Endothelial cell of umbilical vein (primary cell): ENCODE data around the gene RFC3. TPM values are rescaled to one million over a fixed set of nuclear protein-coding genes. Genes with fewer than 3 reads are reported as not detected.

Experiments used
- BruUV-seq: library from RNA; stranded (reverse); fragments of 400-500 nt; replicated peaks from 2 replicates; lab custom pipeline; 2021; lab: Mats Ljungman, UMichigan
- CTCF ChIA-PET: fragments of 300-600, 350-600 bp; sonication (Branson Sonifier 250); formaldehyde crosslinking; loops from one replicate; lab custom pipeline; 2021; ENCODE audit warnings: antibody characterized with exemption, inconsistent platforms; lab: Charles Lee
- POLR2A ChIA-PET: fragments of 300-600, 350-600 bp; sonication (Branson Sonifier 250); formaldehyde crosslinking; loops from one replicate; lab custom pipeline; 2021; ENCODE audit warnings: antibody characterized with exemption, inconsistent platforms; lab: Charles Lee
- DNase-seq: peaks from one replicate; pipeline ENCODE4 v3.0.0-alpha.2; 2011; ENCODE audit warnings: low read depth, low spot score
- FAIRE-seq: peaks from 2 replicates; lab custom pipeline; 2011; peaks lifted over from hg19 to GRCh38; lab: Jason Lieb, UNC
- H2AFZ ChIP-seq: 2 replicates; pipeline ENCODE4 v1.6.0; 2012; ENCODE audit warnings: low read depth, low read length, control low read depth, inconsistent platforms
- H3K27ac ChIP-seq: 2 replicates; pipeline ENCODE4 v1.5.1; 2011; ENCODE audit warnings: low read depth, mild to moderate bottlenecking, control low read depth, low read length, moderate library complexity; ENCODE audit not compliant: insufficient read depth
- H3K27me3 ChIP-seq, 2 experiments: 2 replicates each; pipeline versions ENCODE4 v1.6.0 to v1.6.1; 2011; ENCODE audit warnings: low read length in 2 of 2, mixed read lengths in 1 of 2; ENCODE audit not compliant: control insufficient read depth in 2 of 2, insufficient read depth in 2 of 2
- H3K36me3 ChIP-seq, 2 experiments: 2 replicates in 1 of 2; 3 replicates in 1 of 2; pipeline ENCODE4 v1.5.1; 2011; ENCODE audit warnings: low read length in 2 of 2, mild to moderate bottlenecking in 1 of 2, moderate library complexity in 1 of 2; ENCODE audit not compliant: control insufficient read depth in 2 of 2, insufficient read depth in 2 of 2; ENCODE audit errors: extremely low read depth in 1 of 2
- H3K4me1 ChIP-seq: 3 replicates; pipeline ENCODE4 v1.5.1; 2011; ENCODE audit warnings: mild to moderate bottlenecking, low read length; ENCODE audit not compliant: control insufficient read depth, insufficient read depth; ENCODE audit errors: extremely low read depth
- H3K4me2 ChIP-seq: 2 replicates; pipeline ENCODE4 v1.6.1; 2011; ENCODE audit warnings: low read length, control low read depth, mixed read lengths; ENCODE audit not compliant: insufficient read depth
- H3K4me3 ChIP-seq, 3 experiments: fragments of 200-600 bp in 1 of 3; sonication (generic), shearing (Covaris generic) in 1 of 3; replicated peaks in 1 of 3; 2 replicates each; pipeline ENCODE4 v1.5.1; 2011 to 2016; ENCODE audit warnings: control low read depth in 3 of 3, low read length in 3 of 3, mild to moderate bottlenecking in 2 of 3, inconsistent platforms in 1 of 3, low read depth in 1 of 3, moderate library complexity in 1 of 3; ENCODE audit not compliant: insufficient read depth in 1 of 3
- H3K79me2 ChIP-seq: 2 replicates; pipeline ENCODE4 v1.6.0; 2012; ENCODE audit warnings: low read length, inconsistent platforms; ENCODE audit not compliant: control insufficient read depth, insufficient read depth
- H3K9ac ChIP-seq: replicated peaks from 2 replicates; pipeline ENCODE3; 2011; ENCODE audit warnings: low read length, control low read depth; ENCODE audit not compliant: insufficient read depth; ENCODE audit errors: extremely low read depth
- H3K9me1 ChIP-seq: replicated peaks from 3 replicates; pipeline ENCODE4 v1.6.0; 2011; ENCODE audit warnings: mild to moderate bottlenecking, low read length; ENCODE audit not compliant: control insufficient read depth, insufficient read depth; ENCODE audit errors: extremely low read depth
- H3K9me3 ChIP-seq: replicated peaks from 2 replicates; pipeline ENCODE4 v1.5.1; 2012; ENCODE audit warnings: low read length, inconsistent platforms; ENCODE audit not compliant: control insufficient read depth, insufficient read depth
- H4K20me1 ChIP-seq: replicated peaks from 2 replicates; pipeline ENCODE3; 2011; ENCODE audit warnings: mild to moderate bottlenecking, low read length; ENCODE audit not compliant: control insufficient read depth, insufficient read depth; ENCODE audit errors: extremely low read depth
- FOS ChIP-seq: IDR thresholded peaks from 2 replicates; pipeline ENCODE4 v1.6.1; 2011; ENCODE audit warnings: mild to moderate bottlenecking, low read length, moderate library complexity, borderline replicate concordance; ENCODE audit not compliant: insufficient read depth
- POLR2A ChIP-seq: IDR thresholded peaks from 2 replicates; pipeline ENCODE4 v1.6.1; 2012; ENCODE audit warnings: low read depth, mild to moderate bottlenecking, control low read depth, low read length
- dilution Hi-C: fragments of 300-500 bp; cut with MboI; formaldehyde crosslinking; loops from one replicate; pipeline ENCODE4 v1.15.0; 2019; ENCODE audit warnings: low sequenced_read_pairs; ENCODE audit not compliant: extremely low pct_ligation_motif_present
- intact Hi-C: fragments of 100-400 bp; cut with micrococcal nuclease; formaldehyde crosslinking; loops from one replicate; pipeline ENCODE4 v1.10.0; 2022
- polyA plus RNA-seq, 4 experiments: library from polyadenylated mRNA; depleted of rRNA in 3 of 4; stranded (reverse) in 3 of 4; unstranded in 1 of 4; fragments of >200 nt; gene quantifications; 2 replicates each; pipeline versions ENCODE4 v1.2.1 to v1.2.3, GENCODE V29; 2011 to 2012; ENCODE audit warnings: missing spikeins in 1 of 4
- total RNA-seq: library from RNA; stranded (reverse); gene quantifications from 2 replicates; pipeline ENCODE4 v1.2.3, GENCODE V29; 2021
- TF ChIP-seq, protein P1 (sequence below), 2 donors: IDR thresholded peaks; 1 replicate in 1 of 2; 2 replicates in 1 of 2; pipeline ENCODE4 v1.5.1; 2011; ENCODE audit warnings: low read length in 2 of 2, mild to moderate bottlenecking in 2 of 2, moderate library complexity in 2 of 2, control low read depth in 1 of 2, inconsistent platforms in 1 of 2, low read depth in 1 of 2; ENCODE audit not compliant: insufficient read depth in 1 of 2; ENCODE audit errors: extremely low read depth in 1 of 2
- TF ChIP-seq, protein P2 (sequence below): IDR thresholded peaks from 2 replicates; pipeline ENCODE4 v1.6.1; 2011; ENCODE audit not compliant: insufficient read depth, insufficient read length

RFC3 gene
- total and polyA plus RNA-seq, 2 donors (not counting 3 experiments of a cell fraction or from before 2014, with no cell fraction given), result 7.3 to 17.9 TPM

DNA sequence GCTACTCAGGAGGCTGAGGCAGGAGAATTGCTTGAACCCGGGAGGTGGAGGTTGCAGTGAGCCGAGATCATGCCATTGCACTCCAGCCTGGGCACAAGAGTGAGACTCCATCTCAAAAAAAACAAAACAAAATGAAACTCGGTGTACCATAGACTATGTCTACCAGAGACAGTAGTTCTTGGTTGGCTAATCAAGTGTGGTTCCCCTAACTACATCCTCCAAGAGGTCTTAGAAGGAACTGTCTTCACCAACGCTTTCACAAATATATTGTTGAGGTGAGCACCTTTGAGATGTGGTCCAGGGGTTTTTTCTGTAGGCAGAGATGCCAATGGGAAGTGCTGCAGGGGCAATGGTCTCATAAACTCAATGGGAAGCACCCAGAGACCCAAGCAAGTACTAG is 48.0 kb downstream of the RFC3 start:
- intact Hi-C loops, result no loop called here

DNA sequence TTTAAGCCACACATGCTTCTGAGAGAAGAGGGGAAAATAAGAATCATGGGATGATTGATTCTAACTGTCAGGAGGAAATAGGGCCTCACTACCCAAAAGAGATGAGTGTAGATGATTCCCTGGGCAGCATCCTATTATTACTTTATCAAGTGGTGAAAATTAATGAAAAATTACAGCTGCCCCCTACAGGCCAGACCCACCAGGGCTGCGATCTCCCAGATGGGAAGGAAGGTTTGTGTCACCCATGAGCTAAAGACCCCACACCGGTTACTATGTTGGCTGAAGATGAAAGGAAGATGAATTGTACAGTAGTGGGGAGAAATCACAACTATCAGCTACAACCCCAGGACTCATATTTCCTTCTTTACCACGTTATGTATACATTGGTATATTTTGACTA is 49.5 kb downstream of the RFC3 start:
- Histone ChIP-seq H2AFZ (no peak overlapping the region), H3K4me3 (no peak overlapping the region), H3K9me1 (no peaks in the 10 kb centered on the region), H3K79me2 (no peaks in the 10 kb centered on the region), H3K36me3 (no peaks in the 10 kb centered on the region), H4K20me1 (no peaks in the 10 kb centered on the region), H3K27ac (no peak overlapping the region), H3K9ac (no peak overlapping the region), H3K9me3 (no peaks in the 10 kb centered on the region), H3K4me1 (no peaks in the 10 kb centered on the region), H3K4me2 (no peak overlapping the region), H3K27me3 (no peaks in the 10 kb centered on the region)
- no peak for FAIRE-seq
- no peak for DNase-seq
- TF ChIP-seq FOS, result no peak
- TF ChIP-seq, protein P1, sequence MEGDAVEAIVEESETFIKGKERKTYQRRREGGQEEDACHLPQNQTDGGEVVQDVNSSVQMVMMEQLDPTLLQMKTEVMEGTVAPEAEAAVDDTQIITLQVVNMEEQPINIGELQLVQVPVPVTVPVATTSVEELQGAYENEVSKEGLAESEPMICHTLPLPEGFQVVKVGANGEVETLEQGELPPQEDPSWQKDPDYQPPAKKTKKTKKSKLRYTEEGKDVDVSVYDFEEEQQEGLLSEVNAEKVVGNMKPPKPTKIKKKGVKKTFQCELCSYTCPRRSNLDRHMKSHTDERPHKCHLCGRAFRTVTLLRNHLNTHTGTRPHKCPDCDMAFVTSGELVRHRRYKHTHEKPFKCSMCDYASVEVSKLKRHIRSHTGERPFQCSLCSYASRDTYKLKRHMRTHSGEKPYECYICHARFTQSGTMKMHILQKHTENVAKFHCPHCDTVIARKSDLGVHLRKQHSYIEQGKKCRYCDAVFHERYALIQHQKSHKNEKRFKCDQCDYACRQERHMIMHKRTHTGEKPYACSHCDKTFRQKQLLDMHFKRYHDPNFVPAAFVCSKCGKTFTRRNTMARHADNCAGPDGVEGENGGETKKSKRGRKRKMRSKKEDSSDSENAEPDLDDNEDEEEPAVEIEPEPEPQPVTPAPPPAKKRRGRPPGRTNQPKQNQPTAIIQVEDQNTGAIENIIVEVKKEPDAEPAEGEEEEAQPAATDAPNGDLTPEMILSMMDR (IDR thresholded peaks at IDR 0.05; ENCODE audit: extremely low read depth in 1 of 2, insufficient read depth in 1 of 2, low read depth in 1 of 2, low read length in 2 of 2), result peak; percentile 7 to 33
- POLR2A ChIA-PET, result no interaction called here
- CTCF ChIA-PET, result interaction anchor here (0.7 to 2.9 kb wide), 15 partner anchors 8 to 324 kb away, joined by 3 to 26 read pairs (median 4); no protein-coding TSS in a partner anchor
- intact Hi-C loops (no loop called here), dilution Hi-C loops (no loop called here)
- BruUV-seq, result no TSS peak

More for the DNA sequence above, 48.0 kb downstream of the RFC3 start:
- ChIA-PET CTCF (interaction anchor here (0.9 to 2.9 kb wide), 2 partner anchors 13 to 66 kb away, joined by 3 to 15 read pairs; no protein-coding TSS in a partner anchor), POLR2A (no interaction called here)
- H3K4me3 ChIP-seq, result no peak overlapping the region
- H3K9me1 ChIP-seq, result no peaks in the 10 kb centered on the region
- no peaks in the 10 kb centered on the region for H3K9me3 ChIP-seq
- H3K4me1 ChIP-seq, result no peaks in the 10 kb centered on the region
- no peak overlapping the region for H2AFZ ChIP-seq
- H4K20me1 ChIP-seq, result no peaks in the 10 kb centered on the region
- H3K27me3 ChIP-seq, result no peaks in the 10 kb centered on the region
- H3K79me2 ChIP-seq, result no peaks in the 10 kb centered on the region
- dilution Hi-C loops, result no loop called here
- TF ChIP-seq POLR2A, result no peak
- TF ChIP-seq FOS, result no peak
- TF ChIP-seq, protein P2, sequence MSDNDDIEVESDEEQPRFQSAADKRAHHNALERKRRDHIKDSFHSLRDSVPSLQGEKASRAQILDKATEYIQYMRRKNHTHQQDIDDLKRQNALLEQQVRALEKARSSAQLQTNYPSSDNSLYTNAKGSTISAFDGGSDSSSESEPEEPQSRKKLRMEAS, result no peak
- no peak overlapping the region for H3K9ac ChIP-seq
- H3K36me3 ChIP-seq, result no peaks in the 10 kb centered on the region
- DNase-seq, result no peak
- no peak overlapping the region for H3K4me2 ChIP-seq
- no peak for FAIRE-seq
- no peak overlapping the region for H3K27ac ChIP-seq
- BruUV-seq, result no TSS peak
